Hair follicular keratinocyte (primary cell): Measurements from ENCODE around the gene PRPF19. TPM values are rescaled to one million over a fixed set of nuclear protein-coding genes. Genes with fewer than 3 reads are reported as not detected.

Experiments used
- total RNA-seq: library from RNA; depleted of rRNA; stranded (reverse); fragments of >200 nt; gene quantifications from 2 replicates; pipeline ENCODE4 v1.2.3, GENCODE V29; 2015

The PRPF19 gene
- 64.2 and 96.0 TPM in 2 replicates for total RNA-seq

GRCh38 chr11:60906132-60906972, at the start of gene PRPF19:
Gene PRPF19, minus strand, starts transcription at chr11:60906585. Its CDS starts 203 bp downstream, at chr11:60906382.

GRCh38 chr11:60951904-60952741, 45.7 kb upstream of the PRPF19 start, which contains the start of gene SLC15A3:
Gene SLC15A3, minus strand, starts transcription at chr11:60952176. Its CDS starts 625 bp downstream, at chr11:60951551.

GRCh38 chr11:60924110-60924905, 17.9 kb upstream of the PRPF19 start, which contains the start of gene TMEM132A:
Gene TMEM132A, plus strand, starts transcription at chr11:60924460. Its CDS starts 174 bp downstream, at chr11:60924634.

GRCh38 chr11:60913793-60914632, 7.6 kb upstream of the PRPF19 start, which contains the start of gene TMEM109:
Gene TMEM109, plus strand, starts transcription at chr11:60914158. Its CDS starts 5,536 bp downstream, at chr11:60919694.

GRCh38 chr11:60866911-60867870, 39.2 kb downstream of the PRPF19 start, which contains the start of gene ZP1:
Gene ZP1, plus strand, starts transcription at chr11:60867542. Its CDS starts 20 bp downstream, at chr11:60867562.

GRCh38 chr11:60855726-60856633, 50.4 kb downstream of the PRPF19 start, which contains the start of gene PTGDR2:
Gene PTGDR2, minus strand, starts transcription at chr11:60855950. Its CDS starts 2,228 bp downstream, at chr11:60853722.

GRCh38 chr11:60841797-60842667, 64.4 kb downstream of the PRPF19 start, which contains the start of gene CCDC86:
Gene CCDC86, plus strand, starts transcription at chr11:60842113. Its CDS starts 12 bp downstream, at chr11:60842125.

Other genes starting within 250 kb of the PRPF19 start
- not detected in 2 replicates for gene MS4A8, start 207.0 kb downstream of the PRPF19 start, total RNA-seq
- not detected in 2 replicates for gene MS4A18, start 181.9 kb downstream of the PRPF19 start, total RNA-seq
- gene MS4A15, start 149.7 kb downstream of the PRPF19 start, total RNA-seq, result not detected in 2 replicates
- gene MS4A10, start 121.3 kb downstream of the PRPF19 start, total RNA-seq, result not detected in 2 replicates
- 22.6 and 40.3 TPM in 2 replicates for gene CCDC86, start 64.5 kb downstream of the PRPF19 start, total RNA-seq
- not detected in 2 replicates for gene PTGDR2, start 50.6 kb downstream of the PRPF19 start, total RNA-seq
- not detected in 2 replicates for gene ZP1, start 39.0 kb downstream of the PRPF19 start, total RNA-seq
- 26.1 and 31.8 TPM in 2 replicates for gene TMEM109, start 7.6 kb upstream of the PRPF19 start, total RNA-seq
- 97.8 and 142 TPM in 2 replicates for gene TMEM132A, start 17.9 kb upstream of the PRPF19 start, total RNA-seq
- gene SLC15A3, start 45.6 kb upstream of the PRPF19 start, total RNA-seq, result 0.78 and 3.2 TPM in 2 replicates
- 0.86 TPM in 1 of 2 replicates, not detected in the other for gene CD6, start 65.1 kb upstream of the PRPF19 start, total RNA-seq
- gene CD5, start 195.9 kb upstream of the PRPF19 start, total RNA-seq, result not detected in 2 replicates